Activated CD8-positive, alpha-beta memory T cell treated with anti-CD3 and anti-CD28 coated beads, Interleukin-2, amount 50 U/mL, for 4 hours (primary cell): ENCODE measurements around the gene ENDOG.
A peak's percentile ranks its signal among the peaks of the same experiment; 100 is the strongest.

Source experiments
- DNase-seq: peaks from one replicate; pipeline ENCODE4 v3.0.0-alpha.2; 2020

The ENDOG gene

GRCh38 chr9:128802482-128802881, 15.8 kb upstream of the ENDOG start:
- no peak for DNase-seq

- no peak for DNase-seq
Measured at GRCh38 chr9:128805661-128806060, 12.6 kb upstream of the ENDOG start.

DNA sequence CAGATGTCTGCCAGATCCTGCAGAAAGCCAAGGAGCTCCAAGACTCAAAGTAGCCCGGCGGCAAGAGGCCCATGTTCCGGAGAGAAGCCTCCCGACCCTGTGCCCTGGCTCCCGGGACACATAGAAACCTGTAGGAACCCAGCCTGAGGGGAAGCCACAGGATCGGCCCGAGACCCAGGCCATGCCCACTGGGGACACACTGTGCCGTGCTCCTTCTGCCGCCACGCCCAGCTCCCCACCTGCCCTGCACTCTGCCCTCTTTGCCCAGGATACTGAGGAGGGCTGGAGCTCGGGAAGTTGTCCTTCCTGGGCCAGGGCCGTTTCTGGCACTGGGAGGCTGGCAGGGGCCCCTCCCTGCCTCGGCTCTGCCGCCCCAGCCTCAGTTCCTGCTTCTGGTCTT, 10.5 kb upstream of the ENDOG start:
- DNase-seq: no peak

- DNase-seq: no peak
Measured at GRCh38 chr9:128808543-128808942, 9.8 kb upstream of the ENDOG start.

GRCh38 chr9:128809036-128809599, 9.2 kb upstream of the ENDOG start:
- no peak for DNase-seq

DNA sequence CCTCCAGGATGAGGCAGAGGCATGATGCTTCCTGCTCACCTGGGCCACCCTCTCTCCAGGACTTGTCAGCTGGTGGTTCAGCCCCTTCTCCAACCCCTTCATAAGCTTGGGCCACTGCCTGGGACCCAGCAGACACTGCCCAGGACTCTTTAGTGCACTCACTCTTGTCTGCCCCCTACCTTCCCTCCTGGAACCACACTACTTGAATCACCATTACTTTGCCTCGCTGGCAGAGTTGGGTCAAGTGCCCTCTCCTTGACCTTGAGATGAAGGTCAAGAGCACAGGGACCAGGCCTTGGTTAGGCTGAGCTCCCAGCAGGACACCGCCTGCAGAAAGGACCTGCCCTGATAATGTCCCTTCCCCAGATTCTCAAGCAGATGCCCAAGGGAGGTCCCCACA, 8.5 kb upstream of the ENDOG start:
- no peak for DNase-seq

DNA sequence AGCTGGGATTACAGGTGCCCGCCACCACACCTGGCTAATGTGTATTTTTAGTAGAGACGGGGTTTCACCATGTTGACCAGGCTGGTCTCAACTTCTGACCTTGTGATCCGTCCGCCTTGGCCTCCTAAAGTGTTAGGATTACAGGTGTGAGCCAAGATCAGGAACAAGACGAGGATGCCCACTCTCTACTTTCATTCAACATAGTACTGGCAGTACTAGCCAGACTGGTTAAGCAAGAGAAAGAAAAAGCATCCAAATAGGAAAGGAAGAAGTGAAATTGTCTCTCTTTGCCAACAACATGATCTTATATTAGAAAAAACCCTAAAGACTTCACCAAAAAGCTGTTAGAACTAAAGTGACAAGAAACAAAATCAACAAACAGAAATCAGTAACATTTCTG, 7.4 kb upstream of the ENDOG start:
- DNase-seq: no peak

DNA sequence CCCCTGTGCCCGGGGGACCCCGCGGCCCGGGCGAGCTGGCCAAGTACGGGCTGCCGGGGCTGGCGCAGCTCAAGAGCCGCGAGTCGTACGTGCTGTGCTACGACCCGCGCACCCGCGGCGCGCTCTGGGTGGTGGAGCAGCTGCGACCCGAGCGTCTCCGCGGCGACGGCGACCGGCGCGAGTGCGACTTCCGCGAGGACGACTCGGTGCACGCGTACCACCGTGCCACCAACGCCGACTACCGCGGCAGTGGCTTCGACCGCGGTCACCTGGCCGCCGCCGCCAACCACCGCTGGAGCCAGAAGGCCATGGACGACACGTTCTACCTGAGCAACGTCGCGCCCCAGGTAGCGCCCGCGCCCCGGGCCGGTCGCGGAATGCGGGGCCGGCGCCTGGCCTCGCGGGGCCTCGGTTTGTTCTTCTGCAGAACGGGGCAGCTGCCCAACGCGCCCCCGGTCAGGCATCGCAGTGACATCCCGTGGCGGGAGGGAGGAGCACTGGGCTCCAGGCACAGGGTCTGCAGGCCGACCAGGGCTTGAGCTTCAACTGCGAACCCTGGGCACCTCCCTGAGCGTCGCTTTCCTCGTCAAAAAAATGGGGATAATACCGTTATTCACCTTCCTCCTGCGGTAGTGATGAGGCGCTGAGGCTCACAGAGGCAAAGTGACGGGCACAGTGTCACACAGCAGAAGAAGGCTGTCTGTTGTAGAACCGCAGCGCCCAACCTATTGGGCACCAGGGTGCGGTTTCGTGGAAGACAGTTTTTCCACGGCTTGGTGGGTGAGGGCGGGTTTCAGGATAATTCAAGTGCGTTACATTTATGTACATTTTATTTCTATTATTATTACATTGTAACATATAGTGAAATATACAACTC, 777 bp downstream of the ENDOG start:
- DNase-seq: peak; percentile 58

GRCh38 chr9:128819716-128820664, 1.7 kb downstream of the ENDOG start:
- no peak for DNase-seq

DNA sequence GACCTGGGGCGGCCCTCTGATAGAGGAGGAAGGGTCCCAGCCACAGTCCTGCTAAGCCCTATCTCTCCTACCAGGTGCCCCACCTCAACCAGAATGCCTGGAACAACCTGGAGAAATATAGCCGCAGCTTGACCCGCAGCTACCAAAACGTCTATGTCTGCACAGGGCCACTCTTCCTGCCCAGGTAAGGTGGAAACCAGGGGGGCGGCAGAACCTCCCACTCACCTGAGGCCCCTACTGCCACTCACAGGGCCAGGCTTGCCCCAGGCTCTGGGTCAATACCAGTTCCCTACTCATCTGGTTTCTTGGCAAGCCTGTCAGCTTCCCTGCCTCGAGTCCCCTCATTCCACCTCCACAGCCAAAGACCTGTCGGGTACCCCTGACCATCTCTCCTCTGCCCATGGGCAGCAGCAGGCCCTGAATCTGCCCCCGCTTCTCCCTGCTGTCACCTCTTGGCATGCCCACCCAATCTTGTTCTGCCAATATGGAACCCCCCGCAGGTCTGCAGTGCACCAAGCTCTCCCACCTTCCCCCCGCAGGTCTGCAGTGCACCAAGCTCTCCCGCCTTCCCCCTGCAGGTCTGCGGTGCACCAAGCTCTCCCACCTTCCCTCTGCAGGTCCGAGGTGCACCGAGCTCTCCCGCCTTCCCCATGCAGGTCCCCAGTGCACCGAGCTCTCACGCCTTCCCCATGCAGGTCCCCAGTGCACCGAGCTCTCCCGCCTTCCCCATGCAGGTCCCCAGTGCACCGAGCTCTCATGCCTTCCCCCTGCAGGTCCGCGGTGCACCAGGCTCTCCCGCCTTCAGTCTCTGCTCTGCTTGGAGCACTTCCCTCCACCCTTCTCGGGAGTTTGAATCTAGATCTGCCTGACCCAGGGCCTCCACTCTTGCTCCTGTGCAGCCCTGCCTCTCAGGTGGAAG, 2.6 kb downstream of the ENDOG start:
- DNase-seq: no peak

- DNase-seq: no peak
Measured at GRCh38 chr9:128821584-128822406, 3.5 kb downstream of the ENDOG start.

DNA sequence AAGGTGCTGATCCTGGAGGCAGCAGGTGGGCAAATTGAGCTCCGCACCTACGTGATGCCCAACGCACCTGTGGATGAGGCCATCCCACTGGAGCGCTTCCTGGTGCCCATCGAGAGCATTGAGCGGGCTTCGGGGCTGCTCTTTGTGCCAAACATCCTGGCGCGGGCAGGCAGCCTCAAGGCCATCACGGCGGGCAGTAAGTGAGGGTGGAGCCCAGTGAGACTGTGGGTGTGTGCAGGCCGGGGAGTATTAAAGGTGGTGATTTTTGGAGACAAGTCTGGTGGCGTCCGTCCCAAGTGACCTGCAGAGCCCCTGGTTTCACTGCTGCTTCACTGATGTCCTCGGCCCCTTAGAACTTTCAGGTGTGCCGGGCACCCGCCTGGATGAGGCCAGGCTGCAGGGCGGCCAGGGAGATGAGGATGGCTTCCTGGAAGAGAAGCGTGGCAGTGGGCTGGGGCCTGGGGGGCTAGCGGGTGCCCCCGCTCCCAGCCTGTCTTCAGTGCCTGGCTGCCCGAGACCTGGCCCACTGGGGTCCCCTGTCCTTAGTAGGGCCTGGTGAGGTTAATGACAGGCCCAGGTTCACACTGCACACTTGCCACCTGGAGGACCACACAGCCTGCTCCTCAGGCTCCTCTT, 4.2 kb downstream of the ENDOG start:
- no peak for DNase-seq

DNA sequence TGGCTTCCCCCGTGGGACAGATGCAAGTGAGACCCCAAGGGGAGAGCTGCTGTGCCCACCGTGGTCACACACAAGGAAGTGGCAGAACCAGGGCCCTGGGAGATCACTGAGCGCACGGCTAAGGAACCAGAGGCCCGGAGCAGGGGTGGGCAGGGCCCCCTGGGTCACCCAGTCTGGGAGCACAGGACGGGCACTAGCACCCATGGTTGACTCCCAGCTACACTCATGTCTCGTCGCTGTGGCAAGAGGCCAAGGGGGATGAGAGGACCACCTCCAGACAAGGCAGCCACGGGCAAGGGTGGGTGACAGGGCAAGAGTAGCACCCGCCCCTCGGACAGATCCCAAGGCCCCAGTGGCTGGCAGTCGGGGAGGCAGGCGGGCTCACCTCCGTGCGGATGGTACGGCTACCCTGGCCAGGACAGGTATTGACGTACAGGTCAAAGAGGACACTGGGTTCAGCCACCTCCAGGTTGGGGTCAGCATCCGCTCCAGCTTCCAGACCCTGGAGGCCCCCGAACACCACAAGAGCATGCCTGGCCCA, 5.1 kb downstream of the ENDOG start:
- DNase-seq: no peak

GRCh38 chr9:128823903-128824406, 5.7 kb downstream of the ENDOG start:
- DNase-seq: no peak

- no peak for DNase-seq
Measured at GRCh38 chr9:128824911-128825310, 6.6 kb downstream of the ENDOG start.

DNA sequence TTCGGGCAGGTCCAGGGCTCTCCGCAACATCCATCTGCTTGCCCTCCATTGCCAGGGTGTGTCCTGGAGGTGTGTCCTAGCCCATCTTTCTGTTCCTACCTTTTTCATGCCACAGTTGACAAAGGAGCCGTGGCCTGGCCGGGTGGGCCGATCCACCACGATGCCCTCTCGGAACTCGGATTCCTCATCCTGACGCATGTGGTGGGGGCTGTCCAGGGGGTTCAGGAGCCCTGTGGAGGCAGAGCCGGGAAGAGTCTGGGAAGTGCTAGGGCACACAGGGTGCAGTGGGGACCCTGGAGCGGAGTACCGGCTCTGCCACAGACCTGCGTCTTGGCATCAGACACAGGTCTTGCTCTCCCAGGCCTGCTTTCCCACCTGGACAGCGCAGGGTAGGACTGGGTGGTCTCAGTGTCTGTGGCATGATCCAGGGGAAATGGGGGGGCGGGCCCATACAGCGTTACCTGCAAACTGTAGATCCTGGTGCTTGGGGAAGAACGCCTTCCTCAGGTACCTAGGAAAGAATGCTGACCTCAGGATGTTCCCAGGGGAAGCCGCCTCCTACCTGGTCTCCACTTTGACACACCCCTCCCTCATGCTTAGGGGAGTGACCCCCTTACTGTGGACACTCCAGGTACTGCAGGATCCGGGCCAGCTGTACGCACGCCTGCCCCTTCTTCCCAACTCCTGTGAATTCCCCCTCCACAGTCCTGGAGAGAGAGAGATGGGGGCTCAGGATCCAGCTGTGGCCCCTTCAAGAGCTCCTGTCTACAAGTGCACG, 7.8 kb downstream of the ENDOG start:
- DNase-seq: no peak

- DNase-seq: no peak
Measured at GRCh38 chr9:128828267-128828666, 10.0 kb downstream of the ENDOG start.

GRCh38 chr9:128828719-128829452, 10.6 kb downstream of the ENDOG start:
- DNase-seq: no peak
